ENCODE measurements around the gene SPART. TPM values are rescaled to one million over a fixed set of nuclear protein-coding genes. Genes with fewer than 3 reads are reported as not detected.

Gene SPART
- total and polyA plus RNA-seq, 4 experiments from 2014 or later: 44.7 to 67.0 (median 56.4) TPM

Other genes starting within 250 kb of the SPART start
- not detected for gene DCLK1, start 215.0 kb downstream of the SPART start, total RNA-seq
- gene DCLK1, start 215.0 kb downstream of the SPART start, polyA plus RNA-seq: not detected
- not detected for gene SOHLH2, start 131.8 kb downstream of the SPART start, total RNA-seq
- gene SOHLH2, start 131.8 kb downstream of the SPART start, polyA plus RNA-seq: not detected
- not detected for gene CCDC169, start 48.6 kb downstream of the SPART start, total RNA-seq
- gene CCDC169, start 48.6 kb downstream of the SPART start, polyA plus RNA-seq: not detected
- gene CCNA1, start 86.1 kb upstream of the SPART start, total RNA-seq: not detected
- gene CCNA1, start 86.1 kb upstream of the SPART start, polyA plus RNA-seq: not detected